Measurements from ENCODE around the gene SLC38A11.

Gene SLC38A11

DNA sequence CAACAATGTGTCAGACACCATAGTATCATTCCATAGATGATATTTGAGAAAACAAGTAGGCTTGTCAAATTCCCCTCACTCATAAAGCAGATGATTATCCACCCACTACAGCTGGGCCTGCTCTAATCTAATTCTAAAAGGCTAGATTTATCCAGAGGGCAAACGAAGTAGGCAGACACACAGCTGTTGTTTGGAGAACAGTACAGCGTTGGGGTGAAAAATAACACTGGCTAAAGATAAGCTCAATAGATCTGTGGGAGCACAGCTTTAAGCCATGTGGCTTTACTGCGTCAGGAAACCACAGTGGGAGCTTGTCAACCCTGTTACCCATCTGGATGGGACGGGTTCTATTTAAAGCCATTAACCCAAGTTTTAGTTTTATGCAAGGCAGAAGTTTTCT, 64.8 kb downstream of the SLC38A11 start:
- H3K27ac ChIP-seq, result no peak overlapping the region
- TF ChIP-seq ZFX (IDR thresholded peaks at IDR 0.05; ENCODE audit: borderline replicate concordance) (no peak), CTCF (IDR thresholded peaks at IDR 0.05) (no peak)

DNA sequence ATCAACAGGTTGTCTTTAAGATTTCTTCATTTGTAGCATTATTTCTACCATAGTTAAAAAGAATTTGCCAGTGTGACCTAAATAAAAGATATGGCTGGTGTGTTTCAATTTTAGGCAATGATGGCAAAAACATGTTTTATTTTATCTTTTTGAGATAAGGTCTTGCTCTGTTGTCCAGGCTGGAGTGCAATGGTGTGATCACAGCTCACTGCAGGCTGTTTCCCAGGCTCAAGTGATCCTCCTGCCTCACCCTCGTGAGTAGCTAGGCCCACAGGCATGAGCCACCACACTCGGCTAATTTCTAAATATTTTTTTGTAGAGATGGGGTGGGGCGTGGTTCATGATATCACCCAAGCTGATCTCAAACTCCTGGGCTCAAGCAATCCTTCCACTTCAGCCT, 66.7 kb downstream of the SLC38A11 start:
- no peak overlapping the region for H3K27ac ChIP-seq
- TF ChIP-seq ZFX (IDR thresholded peaks at IDR 0.05; ENCODE audit: borderline replicate concordance) (no peak), CTCF (IDR thresholded peaks at IDR 0.05) (no peak)

- TF ChIP-seq CTCF (IDR thresholded peaks at IDR 0.05) (no peak), ZFX (IDR thresholded peaks at IDR 0.05; ENCODE audit: borderline replicate concordance) (no peak)
- no peak overlapping the region for H3K27ac ChIP-seq
Observed at GRCh38 chr2:164887434-164888144, 67.7 kb downstream of the SLC38A11 start.

DNA sequence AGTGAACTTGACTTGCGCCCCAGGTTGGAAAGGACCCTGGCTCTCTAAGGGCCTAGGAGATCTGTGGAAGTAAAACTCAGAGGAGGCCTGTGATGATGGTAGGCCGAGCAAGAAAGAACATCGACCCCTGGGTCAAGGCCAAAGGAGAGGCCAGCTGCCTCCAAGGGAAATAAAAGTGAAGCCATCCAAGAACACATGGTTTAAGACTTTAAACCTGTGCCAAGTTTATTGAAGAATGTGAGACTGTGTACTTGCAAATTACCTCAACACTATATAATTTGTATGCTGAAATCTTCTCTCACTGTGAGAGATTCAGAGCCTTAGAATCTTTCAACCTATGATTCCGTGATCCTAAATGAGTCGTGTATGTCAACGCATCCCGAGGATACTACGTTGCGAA, 73.0 kb downstream of the SLC38A11 start:
- TF ChIP-seq ZFX (IDR thresholded peaks at IDR 0.05; ENCODE audit: borderline replicate concordance) (no peak), CTCF (IDR thresholded peaks at IDR 0.05) (no peak)
- H3K27ac ChIP-seq, result no peak overlapping the region

DNA sequence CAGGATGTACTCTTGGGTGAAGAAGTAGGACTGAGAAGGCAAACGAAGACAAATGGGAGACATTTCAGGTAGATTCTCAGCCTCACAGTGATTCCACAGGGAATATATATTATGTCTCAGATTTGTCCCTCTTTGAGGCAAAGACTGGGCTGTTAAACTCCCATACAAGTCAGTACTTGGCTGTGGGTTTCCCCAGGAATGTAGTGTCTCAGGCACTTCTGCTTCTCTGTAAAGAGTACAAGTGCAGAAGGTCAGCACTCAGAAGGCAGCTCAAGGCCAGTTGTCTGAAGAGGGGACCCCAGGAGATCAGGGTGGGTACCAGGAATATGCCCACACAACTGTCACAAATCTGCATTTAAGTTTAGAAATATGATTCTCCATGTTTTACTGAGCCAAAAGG, 73.8 kb downstream of the SLC38A11 start:
- TF ChIP-seq CTCF (IDR thresholded peaks at IDR 0.05), result no peak
- no peak overlapping the region for H3K27ac ChIP-seq

- TF ChIP-seq CTCF (IDR thresholded peaks at IDR 0.05), result no peak
- TF ChIP-seq ZFX (IDR thresholded peaks at IDR 0.05; ENCODE audit: borderline replicate concordance), result no peak
- no peak overlapping the region for H3K27ac ChIP-seq
Observed at GRCh38 chr2:164879901-164880535, 75.3 kb downstream of the SLC38A11 start.

GRCh38 chr2:164877927-164878326, 77.4 kb downstream of the SLC38A11 start:
- TF ChIP-seq ZFX (IDR thresholded peaks at IDR 0.05; ENCODE audit: borderline replicate concordance), result no peak
- TF ChIP-seq CTCF (IDR thresholded peaks at IDR 0.05), result no peak
- no peak overlapping the region for H3K27ac ChIP-seq
